DND-41 (cell line): ENCODE measurements around the gene EIF4EBP2.

Source experiments
- EZH2 ChIP-seq: IDR thresholded peaks from 3 replicates; pipeline ENCODE4 v1.6.1; 2012; ENCODE audit warnings: borderline replicate concordance, low read depth, mild to moderate bottlenecking, moderate library complexity, low read length, inconsistent platforms; ENCODE audit not compliant: severe bottlenecking
- TF ChIP-seq, protein P1 (sequence below): IDR thresholded peaks from 2 replicates; pipeline ENCODE4 v1.5.1; 2012; ENCODE audit warnings: borderline replicate concordance, low read length, moderate library complexity, mild to moderate bottlenecking; ENCODE audit not compliant: poor library complexity, severe bottlenecking; ENCODE audit errors: extremely low read depth

DNA sequence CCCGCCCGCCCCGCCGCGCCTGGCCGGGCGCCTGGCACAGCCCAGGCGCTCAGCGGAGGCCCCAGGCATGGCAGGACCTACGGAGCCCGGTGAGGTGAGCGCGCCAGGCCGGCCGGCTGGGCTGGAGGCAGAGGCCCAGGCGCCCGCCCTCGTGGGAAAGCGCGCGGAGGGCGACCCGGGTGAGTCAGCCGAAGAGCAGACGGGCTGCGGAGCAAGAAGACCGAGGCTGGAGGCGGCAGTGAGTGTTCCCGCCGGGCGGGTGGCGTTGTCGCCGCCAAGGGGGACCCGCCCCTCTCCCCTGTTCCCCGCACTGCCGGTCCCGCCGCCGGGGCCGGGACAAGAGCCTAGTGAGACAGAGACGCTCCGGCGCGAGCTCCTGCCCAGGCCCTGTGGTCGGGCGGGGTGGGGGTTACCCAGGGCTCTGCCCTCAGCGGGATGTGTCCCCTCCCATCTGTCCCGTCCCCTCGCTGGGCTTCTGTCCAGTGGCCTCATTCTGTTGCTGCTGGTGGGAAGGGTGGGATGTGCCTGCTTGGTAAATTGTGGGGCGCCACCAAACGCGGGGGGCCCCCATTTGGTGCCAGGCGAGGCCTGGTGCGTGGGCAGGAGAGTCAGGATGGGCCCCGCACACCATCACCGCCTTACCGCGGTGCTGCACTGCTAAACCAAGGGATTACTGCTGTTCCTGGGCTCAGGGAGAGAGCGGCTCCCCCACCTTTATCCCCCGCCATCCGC, 54.5 kb downstream of the EIF4EBP2 start:
- TF ChIP-seq EZH2 = no peak
- TF ChIP-seq, protein P1, sequence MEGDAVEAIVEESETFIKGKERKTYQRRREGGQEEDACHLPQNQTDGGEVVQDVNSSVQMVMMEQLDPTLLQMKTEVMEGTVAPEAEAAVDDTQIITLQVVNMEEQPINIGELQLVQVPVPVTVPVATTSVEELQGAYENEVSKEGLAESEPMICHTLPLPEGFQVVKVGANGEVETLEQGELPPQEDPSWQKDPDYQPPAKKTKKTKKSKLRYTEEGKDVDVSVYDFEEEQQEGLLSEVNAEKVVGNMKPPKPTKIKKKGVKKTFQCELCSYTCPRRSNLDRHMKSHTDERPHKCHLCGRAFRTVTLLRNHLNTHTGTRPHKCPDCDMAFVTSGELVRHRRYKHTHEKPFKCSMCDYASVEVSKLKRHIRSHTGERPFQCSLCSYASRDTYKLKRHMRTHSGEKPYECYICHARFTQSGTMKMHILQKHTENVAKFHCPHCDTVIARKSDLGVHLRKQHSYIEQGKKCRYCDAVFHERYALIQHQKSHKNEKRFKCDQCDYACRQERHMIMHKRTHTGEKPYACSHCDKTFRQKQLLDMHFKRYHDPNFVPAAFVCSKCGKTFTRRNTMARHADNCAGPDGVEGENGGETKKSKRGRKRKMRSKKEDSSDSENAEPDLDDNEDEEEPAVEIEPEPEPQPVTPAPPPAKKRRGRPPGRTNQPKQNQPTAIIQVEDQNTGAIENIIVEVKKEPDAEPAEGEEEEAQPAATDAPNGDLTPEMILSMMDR = no peak
